IMR-90 (cell line): ENCODE measurements around the gene POLD3.

Experiments
- CEBPB ChIP-seq: IDR thresholded peaks from 2 replicates; pipeline ENCODE4 v1.6.1; 2012; ENCODE audit warnings: low read depth, low read length, improper control_type of control experiment
- CTCF ChIP-seq: conservative IDR thresholded peaks from 2 replicates; pipeline ENCODE4 v1.5.1; 2012; ENCODE audit warnings: mild to moderate bottlenecking, low read depth, low read length, improper control_type of control experiment
- MXI1 ChIP-seq: IDR thresholded peaks from 2 replicates; pipeline ENCODE4 v1.6.1; 2012; ENCODE audit warnings: low read depth, mild to moderate bottlenecking, low read length, moderate library complexity, borderline replicate concordance
- POLR2A ChIP-seq: IDR thresholded peaks from 2 replicates; pipeline ENCODE4 v1.6.1; 2012; ENCODE audit warnings: mild to moderate bottlenecking, low read depth, low read length
- RAD21 ChIP-seq: IDR thresholded peaks from 2 replicates; pipeline ENCODE4 v1.6.1; 2012; ENCODE audit warnings: low read length, improper control_type of control experiment
- RCOR1 ChIP-seq: IDR thresholded peaks from 2 replicates; pipeline ENCODE4 v1.6.1; 2012; ENCODE audit warnings: mild to moderate bottlenecking, low read length, improper control_type of control experiment; ENCODE audit not compliant: insufficient replicate concordance
- SMC3 ChIP-seq: fragments of 150-350 bp; IDR thresholded peaks from 2 replicates; pipeline ENCODE4 v1.6.1; 2016; ENCODE audit warnings: low read depth, mild to moderate bottlenecking, antibody characterized with exemption, low read length, moderate library complexity

GRCh38 chr11:74612877-74613276 lies 20.5 kb downstream of the POLD3 start:
- TF ChIP-seq CTCF (no peak), RCOR1 (no peak), POLR2A (no peak), MXI1 (no peak), CEBPB (no peak), SMC3 (no peak), RAD21 (no peak)
